ENCODE data around the gene ANKRD24.
"Not testable (repeated sequence)": the region's sequence is repeated elsewhere in the genome, so short reads cannot be mapped to it uniquely, and the experiment has no call there.

ANKRD24 gene

GRCh38 chr19:4233282-4233853 lies 50.9 kb downstream of the ANKRD24 start:
- DNase-seq: peak; percentile 93

GRCh38 chr19:4234142-4234861 lies 51.8 kb downstream of the ANKRD24 start:
- no peak for DNase-seq

DNA sequence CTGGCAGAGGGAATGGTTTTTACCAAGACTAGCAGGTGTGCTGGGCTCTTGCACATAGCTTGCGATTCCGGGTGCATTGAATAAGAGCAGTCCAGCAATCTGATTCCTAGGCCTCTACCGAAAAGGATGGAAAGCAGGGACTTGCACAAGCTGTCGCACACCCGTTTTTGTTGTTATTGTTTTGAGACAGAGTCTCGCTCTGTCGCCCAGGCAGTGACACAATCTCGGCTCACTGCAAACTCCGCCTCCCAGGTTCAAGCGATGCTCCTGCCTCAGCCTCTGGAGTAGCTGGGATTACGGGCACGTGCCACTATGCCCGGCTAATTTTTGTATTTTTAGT lies 52.3 kb downstream of the ANKRD24 start:
- DNase-seq: no peak

GRCh38 chr19:4237510-4237909 lies 55.0 kb downstream of the ANKRD24 start:
- DNase-seq: not testable (repeated sequence)

GRCh38 chr19:4238831-4239230 lies 56.3 kb downstream of the ANKRD24 start:
- DNase-seq: no peak

- DNase-seq: no peak
These were observed 59.4 kb downstream of the ANKRD24 start for GRCh38 chr19:4241824-4242430.

GRCh38 chr19:4245938-4246337 lies 63.4 kb downstream of the ANKRD24 start:
- DNase-seq: not testable (repeated sequence)

GRCh38 chr19:4246767-4247593 lies 64.5 kb downstream of the ANKRD24 start, which contains the start of gene YJU2:
Gene YJU2 (plus strand): TSS chr19:4247080. CDS start chr19:4247147, 67 bp downstream.
- peak; percentile 99 for DNase-seq

DNA sequence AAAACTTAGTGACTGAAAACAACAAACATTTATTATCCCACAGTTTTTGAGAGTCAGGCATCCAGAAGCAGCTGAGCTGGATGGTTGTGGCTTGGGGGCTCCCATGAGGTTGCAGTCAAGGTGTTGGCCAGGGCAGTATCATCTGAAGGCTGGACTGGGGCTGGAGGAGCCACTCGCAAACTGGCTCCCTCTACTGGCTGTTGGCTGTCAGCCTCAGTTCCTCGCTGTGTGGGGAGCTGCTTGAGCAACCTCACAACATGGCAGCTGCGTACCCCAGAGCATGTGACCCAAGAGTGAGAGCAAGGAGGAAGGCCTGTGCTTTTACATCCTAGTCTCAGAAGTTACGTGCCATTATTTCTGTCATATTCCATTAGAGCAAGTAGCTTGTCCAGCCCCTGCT lies 74.1 kb downstream of the ANKRD24 start:
- no peak for DNase-seq

- DNase-seq: no peak
These were observed 74.5 kb downstream of the ANKRD24 start for GRCh38 chr19:4257025-4257424.

GRCh38 chr19:4258181-4258580 lies 75.7 kb downstream of the ANKRD24 start:
- DNase-seq: no peak

DNA sequence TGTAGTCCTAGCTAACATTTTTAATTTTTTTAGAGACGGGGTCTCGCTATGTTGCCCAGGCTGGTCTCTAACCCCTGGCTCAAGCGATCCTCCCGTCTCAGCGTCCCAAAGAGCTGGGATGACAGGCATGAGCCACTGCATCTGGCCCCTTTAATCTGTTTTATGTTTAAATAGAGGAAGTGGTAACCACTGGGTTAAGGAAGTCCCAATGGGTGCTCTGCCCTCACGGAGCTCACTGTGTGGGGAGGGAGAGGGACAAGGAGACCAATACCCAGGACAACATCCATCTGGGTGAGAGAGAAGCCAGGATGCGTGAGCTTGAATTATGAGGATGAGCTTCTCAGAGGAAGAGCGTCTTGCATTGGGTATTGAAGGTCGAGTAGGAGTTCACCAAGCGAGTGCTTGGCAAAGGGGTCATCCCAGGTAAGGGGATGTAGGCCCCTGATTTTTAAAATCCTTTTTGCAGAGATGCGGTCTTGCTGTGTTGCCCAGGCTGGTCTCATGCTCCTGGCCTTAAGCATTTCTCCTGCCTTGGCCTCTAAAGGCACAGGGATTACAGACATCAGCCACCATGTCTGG lies 78.2 kb downstream of the ANKRD24 start:
- no peak for DNase-seq

DNA sequence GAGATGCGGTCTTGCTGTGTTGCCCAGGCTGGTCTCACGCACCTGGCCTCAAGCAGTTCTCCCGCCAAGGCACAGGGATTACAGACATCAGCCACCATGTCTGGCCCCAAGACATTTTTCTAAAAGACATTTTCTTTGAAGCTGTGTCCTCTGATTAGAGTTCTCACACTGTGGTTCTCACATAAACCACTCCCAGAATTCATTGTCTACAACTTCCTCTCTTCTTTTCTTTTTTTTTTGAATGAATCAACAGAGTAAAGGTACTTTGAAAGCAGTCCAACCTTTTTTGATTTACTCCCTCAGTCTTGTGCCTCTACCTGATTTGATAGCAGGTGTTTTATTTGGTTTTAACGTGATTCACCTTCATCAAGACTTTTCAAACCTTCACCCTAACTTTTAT lies 82.3 kb downstream of the ANKRD24 start:
- no peak for DNase-seq

GRCh38 chr19:4266253-4267000 lies 83.9 kb downstream of the ANKRD24 start:
- DNase-seq: no peak

DNA sequence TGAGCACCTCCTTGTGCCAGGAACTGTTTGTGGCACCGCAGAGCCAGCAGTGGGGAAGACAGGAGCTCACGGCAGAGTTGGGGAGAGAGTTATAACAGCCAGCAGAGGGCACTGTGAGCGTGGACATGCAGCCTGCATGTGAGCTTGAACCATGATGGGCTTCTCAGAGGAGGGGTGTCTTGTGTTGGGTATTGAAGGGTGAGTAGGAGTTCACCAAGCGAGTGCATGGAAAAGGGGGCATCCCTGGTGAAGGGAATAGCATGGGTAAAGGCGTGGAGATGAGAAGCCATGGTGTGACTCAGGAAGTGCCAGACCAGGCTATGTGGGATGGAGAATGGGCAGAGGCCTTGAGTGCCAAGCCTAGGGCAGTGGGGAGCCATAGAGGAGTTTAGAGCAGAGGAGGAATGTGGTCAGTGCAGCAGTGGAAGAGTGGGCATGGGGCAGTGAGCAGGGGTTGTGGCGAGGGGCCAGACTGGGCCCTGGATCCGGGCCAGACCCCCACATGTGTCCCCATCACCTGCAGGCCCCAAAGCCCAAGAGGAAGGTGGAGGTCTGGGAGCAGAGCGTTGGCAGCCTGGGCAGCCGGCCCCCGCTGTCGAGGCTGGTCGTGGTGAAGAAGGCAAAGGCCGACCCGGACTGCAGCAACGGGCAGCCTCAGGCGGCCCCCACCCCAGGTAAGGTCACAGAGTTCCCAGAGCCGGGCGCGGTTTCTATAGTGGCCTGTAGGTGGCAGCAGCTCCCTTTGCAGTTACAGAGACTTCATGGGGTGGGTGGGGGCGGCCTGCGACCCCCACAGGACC lies 84.8 kb downstream of the ANKRD24 start:
- DNase-seq: peak; percentile 84

DNA sequence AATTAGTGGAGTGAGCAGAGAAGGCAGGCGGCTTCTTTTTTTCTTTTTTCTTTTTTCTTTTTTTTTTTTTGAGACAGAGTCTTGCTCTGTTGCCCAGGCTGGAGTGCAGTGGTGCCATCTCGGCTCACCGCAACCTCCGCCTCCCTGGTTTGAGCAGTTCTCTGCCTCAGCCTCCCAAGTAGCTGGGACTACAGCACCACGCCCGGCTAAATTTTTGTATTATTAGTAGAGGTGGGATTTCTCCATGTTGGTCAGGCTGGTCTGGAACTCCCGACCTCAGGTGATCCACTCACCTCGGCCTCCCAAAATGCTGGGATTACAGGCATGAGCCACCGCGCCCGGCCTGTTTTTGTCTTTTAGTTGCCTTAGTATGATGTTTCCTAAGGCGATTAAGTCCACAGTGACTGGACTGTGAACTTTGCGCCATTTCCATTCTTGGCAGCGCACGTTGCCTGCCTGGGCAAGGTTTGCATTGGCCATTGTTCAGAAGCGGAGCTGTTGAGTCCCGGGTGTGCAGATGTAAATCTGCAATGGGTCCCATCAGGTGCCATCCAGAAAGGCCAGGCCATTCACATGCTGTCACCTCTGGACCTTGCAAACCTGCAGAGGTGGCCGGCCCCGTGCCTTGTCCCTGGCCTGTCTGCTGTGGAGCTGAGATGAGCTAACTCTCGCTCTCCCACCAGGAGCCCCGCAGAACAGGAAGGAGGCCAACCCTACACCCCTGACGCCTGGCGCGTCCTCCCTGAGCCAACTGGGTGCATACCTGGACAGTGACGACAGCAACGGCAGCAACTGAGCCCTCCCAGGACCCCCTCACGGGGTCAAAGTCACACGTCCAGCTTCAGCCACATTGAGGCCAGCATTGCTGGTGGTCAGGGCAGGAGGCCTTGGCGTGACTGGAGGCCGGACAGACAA lies 85.7 kb downstream of the ANKRD24 start:
- DNase-seq: no peak

- DNase-seq: no peak
These were observed 86.4 kb downstream of the ANKRD24 start for GRCh38 chr19:4268816-4269430.

- no peak for DNase-seq
These were observed 90.4 kb downstream of the ANKRD24 start for GRCh38 chr19:4272894-4273293.

GRCh38 chr19:4274321-4274686 lies 91.8 kb downstream of the ANKRD24 start:
- not testable (repeated sequence) for DNase-seq

All from stimulated activated CD8-positive, alpha-beta memory T cell treated with anti-CD3 and anti-CD28 coated beads, Interleukin-4, amount 100 ng/mL, for 48 hours (primary cell).